A549 (cell line): ENCODE measurements around the gene COL2A1. TPM values are rescaled to one million over a fixed set of nuclear protein-coding genes. Genes with fewer than 3 reads are reported as not detected.

Experiments
- ATAC-seq, 2 experiments: fragments of 200-7000 bp in 1 of 2; fragments of >200 bp in 1 of 2; cut with Nextera tagmentation in 1 of 2; cut with Tn5 transposase in 1 of 2; 3 replicates each; pipeline versions ENCODE4 v1.8.0 to v1.9.1; 2018 to 2020; ENCODE audit warnings: mild to moderate bottlenecking in 1 of 2, moderate library complexity in 1 of 2
- CTCF ChIA-PET: fragments of 300-600 bp; sonication (Branson Sonifier 250); formaldehyde crosslinking; extraction: SDS; loops from one replicate; lab custom pipeline; 2021; ENCODE audit warnings: antibody characterized with exemption, inconsistent platforms; lab: Yijun Ruan, JAX
- POLR2A ChIA-PET: fragments of 350-600 bp; formaldehyde crosslinking; extraction: SDS; loops from one replicate; lab custom pipeline; 2021; ENCODE audit warnings: antibody characterized with exemption, inconsistent platforms; lab: Yijun Ruan, JAX
- DNase-seq, 2 experiments: peaks; one replicate each; pipeline versions ENCODE4 v3.0.0 to v3.0.0-alpha.2; 2011 to 2016; ENCODE audit warnings: low read depth in 1 of 2, low spot score in 1 of 2
- FAIRE-seq: peaks from 2 replicates; lab custom pipeline; 2011; peaks lifted over from hg19 to GRCh38; lab: Jason Lieb, UNC
- H3K27ac ChIP-seq, 2 experiments: fragments of >200 bp; sonication (Bioruptor Twin); formaldehyde crosslinking; 3 replicates each; pipeline ENCODE4 v1.5.1; 2016 to 2017
- H3K4me1 ChIP-seq: fragments of >200 bp; sonication (Bioruptor Twin); formaldehyde crosslinking; 3 replicates; pipeline ENCODE4 v1.6.1; 2016
- H3K4me2 ChIP-seq: fragments of >200 bp; sonication (Bioruptor Twin); formaldehyde crosslinking; 3 replicates; pipeline ENCODE4 v1.6.1; 2016
- H3K4me3 ChIP-seq: fragments of >200 bp; sonication (Bioruptor Twin); formaldehyde crosslinking; 3 replicates; pipeline ENCODE4 v1.5.1; 2016
- H3K9me3 ChIP-seq: fragments of >200 bp; sonication (Bioruptor Twin); formaldehyde crosslinking; 3 replicates; pipeline ENCODE4 v1.6.1; 2016
- CBX2 ChIP-seq: fragments of 200-600 bp; sonication (generic); IDR thresholded peaks from 2 replicates; pipeline ENCODE4 v1.6.1; 2016; ENCODE audit warnings: low read depth, mild to moderate bottlenecking, borderline replicate concordance
- EHMT2 ChIP-seq: fragments of 200-600 bp; sonication (generic); IDR thresholded peaks from 2 replicates; pipeline ENCODE4 v1.6.1; 2016; ENCODE audit warnings: antibody characterized with exemption, low read depth, mild to moderate bottlenecking, moderate library complexity
- EP300 ChIP-seq, 2 experiments: fragments of >200 bp; sonication (Bioruptor Twin); formaldehyde crosslinking; IDR thresholded peaks; 2 replicates in 1 of 2; 3 replicates in 1 of 2; pipeline ENCODE4 v1.6.1; 2016 to 2017
- HOXB5 ChIP-seq: fragments of 250-450 bp; sonication (Bioruptor Pico); IDR thresholded peaks from 2 replicates; pipeline ENCODE4 v1.5.0; 2020; ENCODE audit warnings: mild to moderate bottlenecking, moderate library complexity
- MAFK ChIP-seq: fragments of 450-650 bp; IDR thresholded peaks from 2 replicates; pipeline ENCODE4 v1.6.1; 2014; ENCODE audit not compliant: partially characterized antibody
- MAZ ChIP-seq: fragments of 150-350 bp; IDR thresholded peaks from 2 replicates; pipeline ENCODE4 v1.6.1; 2014; ENCODE audit warnings: antibody characterized with exemption, low read depth, low read length, borderline replicate concordance
- RARB ChIP-seq: fragments of 250-450 bp; sonication (Bioruptor Pico); IDR thresholded peaks from 2 replicates; pipeline ENCODE4 v1.8.0; 2021; ENCODE audit warnings: mild to moderate bottlenecking, moderate library complexity
- RCOR1 ChIP-seq: fragments of 150-350 bp; IDR thresholded peaks from 2 replicates; pipeline ENCODE4 v1.6.1; 2014; ENCODE audit warnings: antibody characterized with exemption, low read length, low read depth
- RNF2 ChIP-seq: fragments of 200-600 bp; sonication (generic); IDR thresholded peaks from 2 replicates; pipeline ENCODE4 v1.6.1; 2016; ENCODE audit warnings: low read depth, mild to moderate bottlenecking, antibody characterized with exemption, moderate library complexity, borderline replicate concordance
- TP53 ChIP-seq: fragments of 250-450 bp; sonication (Bioruptor Pico); IDR thresholded peaks from 2 replicates; pipeline ENCODE4 v1.5.0; 2021; ENCODE audit warnings: mild to moderate bottlenecking, moderate library complexity
- ZSCAN20 ChIP-seq: fragments of 250-450 bp; sonication (Bioruptor Pico); IDR thresholded peaks from 2 replicates; pipeline ENCODE4 v1.8.0; 2022; ENCODE audit warnings: mild to moderate bottlenecking, moderate library complexity
- WGBS: methylation state at CpG from one replicate; pipeline ENCODE4 v1.1.6; 2017; ENCODE audit errors: missing lambda C conversion rate; 5-methylcytosine and 5-hydroxymethylcytosine counted together
- polyA plus RNA-seq, 4 experiments: library from polyadenylated mRNA; depleted of rRNA in 3 of 4; stranded (reverse); fragments of >200 nt; fragmentation: RNase III in 1 of 4; extraction: RNeasy Plus Mini Kit Qiagen cat#74134 plus additional on column Dnase treatment in 1 of 4; gene quantifications; 2 replicates in 3 of 4; 3 replicates in 1 of 4; pipeline ENCODE4 v1.2.3, GENCODE V29; 2011 to 2017
- TF ChIP-seq, protein P1 (sequence below): IDR thresholded peaks from 2 replicates; pipeline ENCODE4 v1.6.1; 2012
- TF ChIP-seq, protein P2 (sequence below): fragments of >200 bp; sonication (Bioruptor Twin); formaldehyde crosslinking; IDR thresholded peaks from 3 replicates; pipeline ENCODE4 v1.5.1; 2016
- TF ChIP-seq, protein P3 (sequence below): IDR thresholded peaks from 2 replicates; pipeline ENCODE4 v1.6.1; 2012; ENCODE audit warnings: low read depth, borderline replicate concordance
- TF ChIP-seq, protein P4 (sequence below): fragments of 250-450 bp; sonication (Bioruptor Pico); IDR thresholded peaks from 2 replicates; pipeline ENCODE4 v1.5.0; 2020; ENCODE audit warnings: low read depth, mild to moderate bottlenecking, moderate library complexity

COL2A1 gene
- polyA plus RNA-seq, 2 of the 4 experiments (the other 2 are of a cell fraction), result 0.01 TPM; not detected in 1

DNA sequence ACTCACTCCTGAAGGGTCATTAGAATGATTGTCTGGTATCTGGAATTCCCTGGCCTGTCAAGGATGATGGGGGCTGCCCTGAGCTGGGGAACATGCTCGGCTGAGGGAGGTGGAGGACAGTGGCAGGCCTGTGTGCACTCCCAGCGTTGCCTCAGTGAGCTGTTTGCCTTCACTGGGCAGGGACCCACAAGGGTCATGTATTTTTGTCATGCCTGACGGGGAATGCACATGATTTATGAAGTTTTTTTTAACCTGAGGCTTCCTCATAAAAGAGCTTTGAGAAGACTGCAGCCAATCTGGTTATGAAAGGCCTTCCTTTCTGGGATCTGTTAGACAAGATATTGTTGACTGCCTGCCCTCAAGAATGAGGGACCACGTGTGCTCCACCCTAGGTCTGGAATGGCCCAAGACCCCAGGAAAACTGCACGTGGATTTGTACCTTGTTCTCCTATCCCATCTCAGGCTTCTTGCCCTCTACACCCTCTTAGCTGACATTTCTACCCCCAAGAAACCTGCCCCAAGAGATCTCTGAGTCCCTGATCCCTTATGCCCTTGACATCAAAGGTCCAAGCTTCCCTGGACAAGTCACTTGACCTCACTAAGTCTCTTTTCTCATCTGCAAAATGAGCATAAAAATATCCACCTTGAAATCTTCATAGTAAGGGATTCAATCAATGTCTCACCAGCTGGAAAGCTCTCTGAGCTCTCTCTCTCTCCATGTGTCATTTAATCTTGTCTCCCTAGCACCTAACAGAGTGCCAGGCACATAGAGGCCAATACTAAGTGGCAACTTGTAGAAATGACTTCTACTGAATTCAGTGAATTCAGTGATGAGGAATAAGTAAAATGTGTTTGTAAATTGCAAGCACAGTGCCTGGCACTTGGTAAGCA is 24.5 kb upstream of the COL2A1 start (continued):
- no peak for TF ChIP-seq RNF2
- TF ChIP-seq, protein P1, sequence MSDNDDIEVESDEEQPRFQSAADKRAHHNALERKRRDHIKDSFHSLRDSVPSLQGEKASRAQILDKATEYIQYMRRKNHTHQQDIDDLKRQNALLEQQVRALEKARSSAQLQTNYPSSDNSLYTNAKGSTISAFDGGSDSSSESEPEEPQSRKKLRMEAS, result no peak
- TF ChIP-seq, all 56 proteins: peak for 0

DNA sequence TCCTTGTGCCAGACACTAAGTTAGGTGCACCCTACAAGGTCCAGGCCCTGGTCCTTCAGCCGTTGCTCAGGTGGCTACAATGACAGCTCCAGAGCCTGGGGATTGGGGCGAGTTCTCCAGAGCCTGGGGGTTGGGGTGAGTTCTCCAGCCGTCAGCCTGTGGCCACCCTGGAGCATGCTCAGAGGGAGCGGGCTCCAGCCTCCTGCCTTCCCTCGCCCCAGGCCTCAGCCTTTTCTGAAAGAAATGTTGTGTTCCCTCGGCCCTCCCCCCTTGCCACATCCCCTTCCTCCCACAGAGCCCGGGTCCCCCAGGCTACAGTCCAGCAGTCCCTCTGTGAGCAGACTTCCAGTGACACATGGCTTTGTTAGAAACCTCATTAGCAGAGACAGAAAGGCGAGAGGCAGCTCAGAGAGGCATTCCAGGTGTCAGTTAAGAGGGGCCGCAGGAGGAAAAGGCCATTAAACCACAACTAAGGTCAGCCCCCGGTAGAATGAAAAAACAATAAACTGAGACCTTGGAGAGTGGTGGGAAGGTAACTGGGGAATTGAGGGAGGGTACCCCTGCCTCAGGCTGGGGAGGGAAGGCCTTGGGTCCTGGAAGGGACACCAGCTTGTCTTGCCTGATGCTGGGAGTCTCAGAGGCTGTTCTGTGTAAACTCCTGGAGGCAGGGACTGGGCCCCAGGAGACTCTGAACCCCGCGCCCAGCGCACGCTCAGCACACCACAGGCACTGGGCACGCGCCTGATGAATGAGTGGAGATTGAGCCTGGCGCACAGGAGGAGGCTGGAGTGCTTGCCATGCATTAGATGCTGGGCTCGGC is 23.1 kb upstream of the COL2A1 start:
- CTCF ChIA-PET, result interaction anchor here (2.0 kb wide), 1 partner anchor 21 kb away, joined by 6 read pairs; no protein-coding TSS in a partner anchor
- TF ChIP-seq RARB (CRISPR knock-in tag) (no peak), EP300 (IDR thresholded peaks at IDR 0.05) (no peak), MAFK (no peak), CBX2 (no peak), RCOR1 (no peak), TP53 (CRISPR knock-in tag) (no peak), MAZ (no peak), HOXB5 (no peak), ZSCAN20 (CRISPR knock-in tag) (no peak)
- TF ChIP-seq, protein P2, sequence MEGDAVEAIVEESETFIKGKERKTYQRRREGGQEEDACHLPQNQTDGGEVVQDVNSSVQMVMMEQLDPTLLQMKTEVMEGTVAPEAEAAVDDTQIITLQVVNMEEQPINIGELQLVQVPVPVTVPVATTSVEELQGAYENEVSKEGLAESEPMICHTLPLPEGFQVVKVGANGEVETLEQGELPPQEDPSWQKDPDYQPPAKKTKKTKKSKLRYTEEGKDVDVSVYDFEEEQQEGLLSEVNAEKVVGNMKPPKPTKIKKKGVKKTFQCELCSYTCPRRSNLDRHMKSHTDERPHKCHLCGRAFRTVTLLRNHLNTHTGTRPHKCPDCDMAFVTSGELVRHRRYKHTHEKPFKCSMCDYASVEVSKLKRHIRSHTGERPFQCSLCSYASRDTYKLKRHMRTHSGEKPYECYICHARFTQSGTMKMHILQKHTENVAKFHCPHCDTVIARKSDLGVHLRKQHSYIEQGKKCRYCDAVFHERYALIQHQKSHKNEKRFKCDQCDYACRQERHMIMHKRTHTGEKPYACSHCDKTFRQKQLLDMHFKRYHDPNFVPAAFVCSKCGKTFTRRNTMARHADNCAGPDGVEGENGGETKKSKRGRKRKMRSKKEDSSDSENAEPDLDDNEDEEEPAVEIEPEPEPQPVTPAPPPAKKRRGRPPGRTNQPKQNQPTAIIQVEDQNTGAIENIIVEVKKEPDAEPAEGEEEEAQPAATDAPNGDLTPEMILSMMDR, result no peak
- Histone ChIP-seq H3K4me1 (no peaks in the 10 kb centered on the region), H3K4me2 (no peak overlapping the region), H3K4me3 (no peak overlapping the region), H3K9me3 (no peaks in the 10 kb centered on the region), H3K27ac (no peak overlapping the region)
- FAIRE-seq (no peak), DNase-seq (no peak), ATAC-seq (no peak)
- POLR2A ChIA-PET, result no interaction called here
- WGBS, result 75% methylated on average over 17 of the region's 18 CpGs

DNA sequence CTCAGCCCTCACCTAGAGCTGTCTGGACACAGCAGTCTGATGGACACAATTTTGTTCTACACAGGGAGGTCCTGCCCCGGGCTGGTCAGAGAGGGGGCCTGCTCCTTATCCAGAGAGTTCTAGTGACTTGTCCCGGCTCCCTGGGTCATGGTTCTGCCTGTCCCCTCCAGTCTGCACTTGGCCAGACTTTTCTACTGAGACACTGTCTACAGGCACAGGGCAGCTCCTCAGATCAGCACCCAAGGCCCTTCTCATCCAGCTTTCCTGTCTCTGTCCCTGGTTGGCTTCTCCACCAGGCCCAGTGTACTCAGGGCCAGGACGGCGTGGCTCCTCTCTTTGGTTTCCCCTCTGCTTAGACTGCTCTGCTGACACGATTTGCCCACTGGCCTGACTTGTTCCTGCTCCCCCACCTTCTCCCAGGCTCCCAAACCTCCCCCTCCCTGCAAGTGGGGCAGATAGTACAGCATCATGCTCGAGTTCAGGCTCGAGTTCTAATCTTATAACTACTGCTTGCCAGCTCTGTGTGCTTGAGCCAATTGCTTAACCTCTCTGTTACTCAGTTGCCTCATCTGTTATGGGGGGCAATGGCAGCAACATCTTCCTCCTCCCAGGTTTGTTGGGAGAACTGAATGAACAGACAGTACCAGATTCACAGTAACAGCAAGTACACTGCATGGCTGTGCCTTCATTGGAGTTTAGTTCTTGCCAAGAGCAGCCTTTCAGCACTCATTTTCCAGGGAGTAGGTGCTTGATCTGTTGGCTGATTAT is 22.0 kb upstream of the COL2A1 start:
- WGBS, result 53% methylated on average over 7 of the region's 7 CpGs
- Histone ChIP-seq H3K9me3 (no peaks in the 10 kb centered on the region), H3K4me2 (no peak overlapping the region), H3K4me1 (no peaks in the 10 kb centered on the region), H3K27ac (no peak overlapping the region), H3K4me3 (no peak overlapping the region)
- ATAC-seq (no peak), DNase-seq (no peak)
- ChIA-PET CTCF (interaction anchor here (0.6 to 1.4 kb wide), 4 partner anchors 11 to 592 kb away, joined by 3 to 5 read pairs (median 3); no protein-coding TSS in a partner anchor), POLR2A (no interaction called here)
- TF ChIP-seq, protein P3, sequence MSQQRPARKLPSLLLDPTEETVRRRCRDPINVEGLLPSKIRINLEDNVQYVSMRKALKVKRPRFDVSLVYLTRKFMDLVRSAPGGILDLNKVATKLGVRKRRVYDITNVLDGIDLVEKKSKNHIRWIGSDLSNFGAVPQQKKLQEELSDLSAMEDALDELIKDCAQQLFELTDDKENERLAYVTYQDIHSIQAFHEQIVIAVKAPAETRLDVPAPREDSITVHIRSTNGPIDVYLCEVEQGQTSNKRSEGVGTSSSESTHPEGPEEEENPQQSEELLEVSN, result no peak
- TF ChIP-seq, protein P4, sequence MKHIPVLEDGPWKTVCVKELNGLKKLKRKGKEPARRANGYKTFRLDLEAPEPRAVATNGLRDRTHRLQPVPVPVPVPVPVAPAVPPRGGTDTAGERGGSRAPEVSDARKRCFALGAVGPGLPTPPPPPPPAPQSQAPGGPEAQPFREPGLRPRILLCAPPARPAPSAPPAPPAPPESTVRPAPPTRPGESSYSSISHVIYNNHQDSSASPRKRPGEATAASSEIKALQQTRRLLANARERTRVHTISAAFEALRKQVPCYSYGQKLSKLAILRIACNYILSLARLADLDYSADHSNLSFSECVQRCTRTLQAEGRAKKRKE (CRISPR knock-in tag), result no peak
- TF ChIP-seq MAZ, result no peak
- TF ChIP-seq, protein P2, result no peak
- no peak for TF ChIP-seq EP300 (IDR thresholded peaks at IDR 0.05)
- TF ChIP-seq EHMT2, result no peak
- TF ChIP-seq, all 56 proteins: peak for 0
- no peak for FAIRE-seq
